ENCODE measurements around the gene FGFRL1.

DNA sequence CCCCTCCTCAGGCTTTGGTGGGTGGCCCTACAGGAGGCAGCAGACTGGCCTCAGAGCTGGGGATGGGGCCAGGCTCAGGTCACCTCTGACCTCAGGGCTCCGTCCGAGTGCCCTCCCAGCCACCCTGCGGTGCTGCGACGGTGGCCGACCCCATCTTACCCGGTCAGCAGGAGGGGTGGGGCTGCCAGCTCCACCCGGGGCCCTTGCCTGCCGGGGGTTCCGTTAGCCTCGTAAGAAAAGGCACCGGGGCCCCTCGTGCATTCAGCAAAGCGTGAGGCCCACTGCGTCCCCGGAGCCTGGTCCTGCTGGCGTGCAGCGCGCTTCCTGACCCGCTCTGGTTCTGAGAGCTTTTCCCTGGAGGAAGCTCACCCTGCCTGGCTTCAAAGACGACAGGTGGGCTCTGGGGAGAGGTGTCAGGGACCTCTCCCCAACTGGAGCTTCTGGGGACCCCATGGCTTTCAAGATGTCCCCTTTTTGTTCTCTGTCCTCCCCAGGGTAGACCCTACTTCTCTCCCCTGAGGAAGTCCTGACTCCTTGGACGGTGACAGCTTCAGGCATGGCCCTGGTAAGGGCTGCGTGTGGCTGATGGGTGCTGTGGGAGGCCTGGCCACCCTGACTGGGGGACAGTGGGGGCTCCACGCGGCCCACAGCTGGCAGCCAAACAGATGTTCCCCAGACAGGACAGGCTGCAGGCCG is 15.9 kb downstream of the FGFRL1 start:
- TF ChIP-seq, protein P1, sequence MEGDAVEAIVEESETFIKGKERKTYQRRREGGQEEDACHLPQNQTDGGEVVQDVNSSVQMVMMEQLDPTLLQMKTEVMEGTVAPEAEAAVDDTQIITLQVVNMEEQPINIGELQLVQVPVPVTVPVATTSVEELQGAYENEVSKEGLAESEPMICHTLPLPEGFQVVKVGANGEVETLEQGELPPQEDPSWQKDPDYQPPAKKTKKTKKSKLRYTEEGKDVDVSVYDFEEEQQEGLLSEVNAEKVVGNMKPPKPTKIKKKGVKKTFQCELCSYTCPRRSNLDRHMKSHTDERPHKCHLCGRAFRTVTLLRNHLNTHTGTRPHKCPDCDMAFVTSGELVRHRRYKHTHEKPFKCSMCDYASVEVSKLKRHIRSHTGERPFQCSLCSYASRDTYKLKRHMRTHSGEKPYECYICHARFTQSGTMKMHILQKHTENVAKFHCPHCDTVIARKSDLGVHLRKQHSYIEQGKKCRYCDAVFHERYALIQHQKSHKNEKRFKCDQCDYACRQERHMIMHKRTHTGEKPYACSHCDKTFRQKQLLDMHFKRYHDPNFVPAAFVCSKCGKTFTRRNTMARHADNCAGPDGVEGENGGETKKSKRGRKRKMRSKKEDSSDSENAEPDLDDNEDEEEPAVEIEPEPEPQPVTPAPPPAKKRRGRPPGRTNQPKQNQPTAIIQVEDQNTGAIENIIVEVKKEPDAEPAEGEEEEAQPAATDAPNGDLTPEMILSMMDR (conservative IDR thresholded peaks at IDR 0.05): no peak
- no peak for TF ChIP-seq EZH2 (IDR thresholded peaks at IDR 0.05; ENCODE audit: low read depth)
